Type B pancreatic cell (in vitro differentiated cells): ENCODE results near the gene VAV2. TPM values are rescaled to one million over a fixed set of nuclear protein-coding genes. Genes with fewer than 3 reads are reported as not detected.
A peak's percentile ranks its signal among the peaks of the same experiment; 100 is the strongest.

Source experiments
- DNase-seq: peaks from one replicate; pipeline ENCODE4 v3.0.0; 2021; ENCODE audit warnings: mixed read lengths; ENCODE audit not compliant: unreplicated experiment; ENCODE audit errors: extremely low spot score
- H3K27ac Mint-ChIP-seq: 2 replicates; pipeline ENCODE4 v1.8.0; 2021; ENCODE audit warnings: mild to moderate bottlenecking, mixed read lengths
- H3K27me3 Mint-ChIP-seq: 2 replicates; pipeline ENCODE4 v1.8.0; 2021; ENCODE audit warnings: mixed read lengths
- H3K36me3 Mint-ChIP-seq: 2 replicates; pipeline ENCODE4 v1.8.0; 2021; ENCODE audit warnings: mixed read lengths
- H3K4me1 Mint-ChIP-seq: one replicate; pipeline ENCODE4 v1.8.0; 2021; ENCODE audit warnings: mixed read lengths; ENCODE audit not compliant: unreplicated experiment
- H3K4me3 Mint-ChIP-seq: 2 replicates; pipeline ENCODE4 v1.8.0; 2021; ENCODE audit warnings: mild to moderate bottlenecking, mixed read lengths
- H3K9me3 Mint-ChIP-seq: 2 replicates; pipeline ENCODE4 v1.8.0; 2021; ENCODE audit warnings: mixed read lengths
- CTCF ChIP-seq: fragments of 200-600 bp; sonication (generic); conservative IDR thresholded peaks from 2 replicates; pipeline ENCODE4 v1.5.0; 2021; ENCODE audit warnings: antibody characterized with exemption, mild to moderate bottlenecking
- total RNA-seq: library from RNA; stranded (reverse); gene quantifications from 2 replicates; pipeline ENCODE4 v1.2.1, GENCODE V29; 2021; ENCODE audit warnings: low replicate concordance

VAV2 gene
- total RNA-seq, 1 donor from 2014 or later, result 39.4 TPM

- no peak overlapping the region for H3K4me3 Mint-ChIP-seq
- H3K4me1 Mint-ChIP-seq, result peaks cover 40% of the 10 kb centered on the region
- H3K9me3 Mint-ChIP-seq, result no peaks in the 10 kb centered on the region
- peaks cover 18% of the 10 kb centered on the region for H3K36me3 Mint-ChIP-seq
- no peak overlapping the region for H3K27ac Mint-ChIP-seq
- H3K27me3 Mint-ChIP-seq, result no peaks in the 10 kb centered on the region
- TF ChIP-seq CTCF, result no peak
- DNase-seq, result no peak
These were observed 172.2 kb downstream of the VAV2 start for GRCh38 chr9:133819923-133820322.

GRCh38 chr9:133818444-133818843 lies 173.7 kb downstream of the VAV2 start:
- DNase-seq, result no peak
- Mint-ChIP-seq H3K27ac (peak overlapping the region; percentile 36), H3K9me3 (no peaks in the 10 kb centered on the region), H3K4me1 (peaks cover 37% of the 10 kb centered on the region), H3K27me3 (no peaks in the 10 kb centered on the region), H3K4me3 (no peak overlapping the region), H3K36me3 (peaks cover 18% of the 10 kb centered on the region)
- no peak for TF ChIP-seq CTCF

- no peaks in the 10 kb centered on the region for H3K9me3 Mint-ChIP-seq
- TF ChIP-seq CTCF, result no peak
- no peak overlapping the region for H3K4me3 Mint-ChIP-seq
- DNase-seq, result no peak
- H3K27ac Mint-ChIP-seq, result no peak overlapping the region
- no peaks in the 10 kb centered on the region for H3K27me3 Mint-ChIP-seq
- peaks cover 18% of the 10 kb centered on the region for H3K36me3 Mint-ChIP-seq
- H3K4me1 Mint-ChIP-seq, result peaks cover 15% of the 10 kb centered on the region
These were observed 176.3 kb downstream of the VAV2 start for GRCh38 chr9:133815781-133816180.

GRCh38 chr9:133814586-133815208 lies 177.4 kb downstream of the VAV2 start:
- DNase-seq, result no peak
- TF ChIP-seq CTCF, result no peak
- H3K4me3 Mint-ChIP-seq, result no peak overlapping the region

GRCh38 chr9:133813749-133814585 lies 178.2 kb downstream of the VAV2 start:
- no peak for DNase-seq
- Mint-ChIP-seq H3K4me3 (no peak overlapping the region), H3K4me1 (peaks cover 15% of the 10 kb centered on the region), H3K9me3 (no peaks in the 10 kb centered on the region), H3K36me3 (peaks cover 11% of the 10 kb centered on the region), H3K27ac (no peak overlapping the region), H3K27me3 (no peaks in the 10 kb centered on the region)
- TF ChIP-seq CTCF, result no peak

More at GRCh38 chr9:133814586-133815208, 177.4 kb downstream of the VAV2 start:
- no peaks in the 10 kb centered on the region for H3K9me3 Mint-ChIP-seq
- H3K36me3 Mint-ChIP-seq, result peaks cover 14% of the 10 kb centered on the region
- no peaks in the 10 kb centered on the region for H3K27me3 Mint-ChIP-seq
- H3K4me1 Mint-ChIP-seq, result peaks cover 15% of the 10 kb centered on the region
- H3K27ac Mint-ChIP-seq, result no peak overlapping the region
